Inferior parietal cortex (tissue), 1 donor: ENCODE results near the gene STXBP6.
A peak's percentile ranks its signal among the peaks of the same experiment; 100 is the strongest.

ENCODE experiments used
- DNase-seq: peaks from one replicate; pipeline ENCODE4 v3.0.0-alpha.2; 2016; ENCODE audit errors: extremely low spot score

Gene STXBP6

GRCh38 chr14:24887623-24888304 lies 162.2 kb downstream of the STXBP6 start:
- no peak for DNase-seq

DNA sequence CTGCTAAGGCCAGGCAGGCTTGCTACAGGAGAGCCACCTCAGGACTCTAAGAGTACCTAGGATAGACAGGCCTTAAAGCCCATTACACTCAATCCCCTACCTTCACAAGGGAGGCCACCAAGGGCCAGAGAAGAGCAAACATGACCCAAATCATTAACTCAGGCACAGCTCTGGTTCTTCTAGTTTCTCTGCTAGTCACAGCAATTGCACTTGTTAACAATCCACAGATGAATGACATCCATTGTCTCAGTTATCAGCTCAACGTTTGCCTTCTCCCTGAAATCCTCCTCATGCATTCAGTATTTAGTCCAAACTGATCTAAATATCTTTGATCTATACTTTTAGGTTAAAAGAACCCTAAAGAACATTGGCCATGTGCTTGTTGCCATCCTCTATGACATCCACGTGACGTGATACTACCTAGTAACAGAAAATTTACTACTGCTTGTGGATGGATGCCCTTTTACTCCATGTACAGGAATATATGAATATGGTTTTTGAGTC lies 164.5 kb downstream of the STXBP6 start:
- DNase-seq: peak; percentile 53

- no peak for DNase-seq
Observed at GRCh38 chr14:24883576-24883975, 166.4 kb downstream of the STXBP6 start.

- no peak for DNase-seq
Observed at GRCh38 chr14:24881116-24881893, 168.6 kb downstream of the STXBP6 start.

GRCh38 chr14:24880689-24881088 lies 169.3 kb downstream of the STXBP6 start:
- no peak for DNase-seq

- no peak for DNase-seq
Observed at GRCh38 chr14:24879661-24880386, 170.1 kb downstream of the STXBP6 start.

DNA sequence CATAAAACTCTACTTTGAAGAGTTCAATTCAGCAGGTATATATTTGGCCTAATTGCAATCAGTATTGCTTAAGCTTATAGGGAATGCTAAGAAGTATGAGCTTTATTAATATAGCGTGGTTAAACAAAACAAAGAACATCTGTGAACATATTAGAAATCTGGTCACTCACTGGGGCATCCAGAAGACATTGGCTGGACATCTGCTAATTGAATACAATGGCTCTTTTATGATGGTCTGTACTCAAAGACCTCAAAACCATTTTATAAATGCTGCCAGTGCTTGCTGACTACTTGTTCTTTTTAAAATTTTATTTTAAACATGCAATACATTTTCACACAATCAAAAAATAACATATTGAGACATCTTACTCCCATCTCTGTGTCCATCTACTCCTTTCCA lies 173.0 kb downstream of the STXBP6 start:
- DNase-seq: peak; percentile 72

GRCh38 chr14:24875991-24876878 lies 173.7 kb downstream of the STXBP6 start:
- peak; percentile 43 for DNase-seq

DNA sequence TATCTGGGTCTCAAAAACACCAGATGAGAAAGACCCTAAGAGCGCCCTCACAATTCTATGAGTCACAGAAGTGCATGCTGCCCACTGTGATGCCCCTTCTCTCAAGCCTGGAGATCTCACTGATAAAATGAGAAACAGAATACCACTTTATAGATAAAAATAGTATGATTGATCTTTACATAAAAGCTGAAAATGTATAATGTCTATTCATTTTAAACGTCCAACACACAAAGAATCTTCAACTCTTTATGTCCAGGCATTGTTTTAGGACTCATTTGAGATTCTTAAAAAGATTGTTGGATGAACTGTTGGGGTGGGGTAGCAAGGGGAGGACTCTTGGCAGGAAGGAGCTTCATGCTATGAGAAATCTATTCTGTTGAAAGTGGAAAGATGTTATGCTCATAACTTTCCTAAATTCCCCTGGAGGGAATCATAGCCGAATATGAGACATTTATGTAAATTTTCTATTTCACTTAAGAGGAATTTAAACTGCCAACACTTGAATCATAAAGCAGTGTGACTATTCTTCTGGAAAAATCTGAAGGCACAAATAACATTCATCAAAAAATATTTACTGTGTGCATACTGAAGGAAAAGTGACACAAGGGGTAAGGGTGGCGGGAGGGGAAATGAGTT lies 174.6 kb downstream of the STXBP6 start:
- no peak for DNase-seq

DNA sequence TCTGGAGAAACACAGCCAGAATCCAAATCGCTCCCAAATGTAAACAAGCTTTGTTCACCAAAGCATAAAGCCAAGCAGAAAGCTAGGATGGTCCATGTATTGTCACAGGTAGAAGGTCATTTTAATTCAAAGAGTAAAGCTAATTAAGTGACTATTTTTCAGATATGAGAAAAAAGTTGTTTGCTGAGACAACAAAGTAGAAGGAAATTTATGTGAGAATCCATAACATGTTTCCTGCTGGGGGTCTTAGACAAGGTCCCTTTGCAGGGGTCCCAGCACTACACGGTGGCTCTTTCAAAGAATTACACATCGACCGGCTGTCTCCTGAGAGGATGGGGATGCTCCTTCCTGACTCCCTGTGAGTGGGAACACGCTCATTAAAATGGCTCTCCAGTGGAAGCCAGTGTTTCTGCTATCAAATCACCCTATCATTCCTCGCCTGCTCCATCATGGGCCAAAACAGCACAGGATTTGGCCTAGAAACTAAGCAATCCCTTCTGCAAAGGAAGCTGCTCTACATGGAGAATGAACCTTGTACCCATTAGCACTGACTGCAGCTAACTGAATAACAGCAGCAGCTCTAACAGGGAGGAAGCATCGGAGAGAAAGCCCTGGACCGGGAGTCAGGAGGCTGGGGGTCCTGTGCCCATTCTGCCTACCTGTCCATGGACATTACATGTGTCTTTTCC lies 175.3 kb downstream of the STXBP6 start:
- no peak for DNase-seq

- DNase-seq: no peak
Observed at GRCh38 chr14:24873551-24873950, 176.4 kb downstream of the STXBP6 start.

GRCh38 chr14:24870949-24871701 lies 178.8 kb downstream of the STXBP6 start:
- DNase-seq: no peak

GRCh38 chr14:24868389-24868788 lies 181.6 kb downstream of the STXBP6 start:
- no peak for DNase-seq

DNA sequence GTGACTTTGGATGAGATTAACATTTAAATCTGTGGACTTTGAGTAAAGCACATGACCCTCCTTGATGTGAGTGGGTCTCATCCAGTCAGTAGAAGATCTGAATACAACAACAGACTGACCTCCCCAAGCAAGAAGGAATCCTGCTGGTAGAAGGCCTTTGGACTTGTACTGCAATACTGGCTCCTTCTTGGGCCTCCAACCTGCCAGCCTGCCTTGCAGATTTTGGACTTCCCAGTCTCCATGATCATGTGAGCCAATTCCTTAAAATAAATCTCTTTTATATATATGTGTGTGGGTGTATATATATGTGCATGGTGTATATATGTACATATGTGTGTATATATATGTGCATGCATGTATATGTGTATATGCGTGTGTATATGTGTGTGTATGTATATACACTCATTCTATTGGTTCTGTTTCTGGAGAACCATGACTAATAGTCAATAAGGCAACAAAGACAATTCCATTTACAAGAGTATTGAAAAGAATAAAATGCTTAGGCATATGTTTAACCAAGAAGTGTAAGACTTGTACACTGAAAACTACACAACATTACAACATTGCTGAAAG lies 183.8 kb downstream of the STXBP6 start:
- no peak for DNase-seq

DNA sequence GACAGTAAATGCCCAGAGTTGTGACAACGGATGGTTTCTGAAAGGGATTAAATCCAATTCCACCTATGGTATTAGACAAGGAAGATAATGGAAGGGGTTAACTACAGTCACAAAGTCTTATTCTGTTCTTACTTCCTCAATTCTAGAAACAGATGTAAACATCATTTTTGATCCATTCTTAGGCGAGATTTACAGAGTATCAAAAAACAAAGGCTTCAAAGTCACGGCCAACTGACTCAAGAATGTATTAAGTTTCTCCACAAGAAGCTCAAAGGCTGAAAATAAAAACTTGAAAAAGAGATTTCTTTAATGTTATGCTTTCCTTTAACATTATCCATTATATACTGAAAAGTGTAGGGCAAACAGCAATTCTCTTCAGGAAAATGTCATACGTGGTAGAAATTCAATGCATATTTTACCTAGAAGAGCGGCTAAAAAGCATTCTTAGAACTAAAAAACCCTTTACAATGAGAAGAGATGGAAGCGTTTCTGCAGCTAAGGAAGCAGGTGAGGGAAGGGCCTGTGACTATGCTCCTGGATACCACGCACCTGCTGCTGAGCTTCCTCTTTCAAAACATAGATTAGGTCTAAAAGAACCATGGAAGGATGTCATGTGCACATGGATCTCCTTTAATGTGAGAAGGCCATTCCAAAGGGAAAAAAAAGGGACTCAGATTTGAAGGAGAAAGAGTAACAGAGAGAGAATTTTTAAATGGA lies 185.8 kb downstream of the STXBP6 start:
- DNase-seq: no peak

GRCh38 chr14:24861083-24861630 lies 188.8 kb downstream of the STXBP6 start:
- DNase-seq: no peak

- DNase-seq: no peak
Observed at GRCh38 chr14:24859559-24859958, 190.4 kb downstream of the STXBP6 start.

- no peak for DNase-seq
Observed at GRCh38 chr14:24858684-24859083, 191.3 kb downstream of the STXBP6 start.
